Prostate gland (tissue), 2 donors: Measurements from ENCODE around the gene RPL19. TPM values are rescaled to one million over a fixed set of nuclear protein-coding genes. Genes with fewer than 3 reads are reported as not detected.
"Not testable (repeated sequence)": the region's sequence is repeated elsewhere in the genome, so short reads cannot be mapped to it uniquely, and the experiment has no call there.

Experiments
- DNase-seq: peaks from one replicate; pipeline ENCODE4 v3.0.0-alpha.2; 2019; ENCODE audit warnings: low spot score
- H3K27ac ChIP-seq, 2 donors: fragments of 200-600 bp; sonication (generic); 2 replicates each; pipeline ENCODE4 v1.5.1; 2017 to 2019
- H3K27me3 ChIP-seq: fragments of 200-600 bp; sonication (generic); replicated peaks from 2 replicates; pipeline ENCODE4 v1.5.1; 2019; ENCODE audit not compliant: insufficient read depth
- H3K36me3 ChIP-seq, 2 donors: fragments of 200-600 bp; sonication (generic); 1 replicate in 1 of 2; 2 replicates in 1 of 2; pipeline versions ENCODE4 v1.5.1 to v1.8.1; 2017 to 2019
- H3K4me1 ChIP-seq: fragments of 200-600 bp; sonication (generic); replicated peaks from 2 replicates; pipeline ENCODE4 v1.5.1; 2019
- H3K4me3 ChIP-seq, 2 donors: fragments of 200-600 bp; sonication (generic); 2 replicates each; pipeline ENCODE4 v1.5.1; 2017 to 2019
- H3K9me3 ChIP-seq: fragments of 200-600 bp; sonication (generic); 2 replicates; pipeline ENCODE4 v1.5.1; 2017
- CTCF ChIP-seq, 4 experiments: fragments of 200-600 bp in 2 of 4; fragments of 450-650 bp in 2 of 4; sonication (generic) in 2 of 4; IDR thresholded peaks; 1 replicate in 3 of 4; 2 replicates in 1 of 4; pipeline ENCODE4 v1.5.1; 2016 to 2019; ENCODE audit warnings: antibody characterized with exemption in 4 of 4, mild to moderate bottlenecking in 2 of 4, moderate library complexity in 2 of 4
- POLR2A ChIP-seq: fragments of 450-650 bp; IDR thresholded peaks from one replicate; pipeline ENCODE4 v1.6.1; 2016; ENCODE audit warnings: antibody characterized with exemption, mild to moderate bottlenecking
- POLR2AphosphoS5 ChIP-seq: sonication (generic); formaldehyde crosslinking; IDR thresholded peaks from one replicate; pipeline ENCODE4 v1.6.1; 2017; ENCODE audit warnings: antibody characterized with exemption
- WGBS: methylation state at CpG from one replicate; pipeline ENCODE4 v1.1.5; 2018; 5-methylcytosine and 5-hydroxymethylcytosine counted together
- intact Hi-C: fragments of 100-400 bp; cut with DNase I; formaldehyde crosslinking; loops from one replicate; pipeline ENCODE4 v1.14.2; 2022
- total RNA-seq, 2 donors: library from RNA; depleted of rRNA; stranded (reverse); fragments of >200 nt; gene quantifications; one replicate each; pipeline ENCODE4 v1.1.0, GENCODE V29; 2016

Gene RPL19
- total RNA-seq, 2 donors from 2014 or later, result 2,194 to 3,634 TPM

GRCh38 chr17:39243155-39243554 lies 43.1 kb downstream of the RPL19 start:
- H3K9me3 ChIP-seq, result no peaks in the 10 kb centered on the region
- DNase-seq, result no peak
- H3K27ac ChIP-seq, result no peak overlapping the region
- no peaks in the 10 kb centered on the region for H3K36me3 ChIP-seq
- intact Hi-C loops, result loop anchor here (5.0 kb wide), 1 partner anchor 36 kb away; no protein-coding TSS in a partner anchor
- no peak overlapping the region for H3K4me3 ChIP-seq
- WGBS, result 69% methylated on average over 8 of the region's 8 CpGs
- H3K27me3 ChIP-seq, result no peaks in the 10 kb centered on the region
- no peaks in the 10 kb centered on the region for H3K4me1 ChIP-seq
- TF ChIP-seq CTCF (IDR thresholded peaks at IDR 0.05) (no peak), POLR2A (no peak), POLR2AphosphoS5 (no peak)

GRCh38 chr17:39244016-39244599 lies 44.0 kb downstream of the RPL19 start:
- Histone ChIP-seq H3K9me3 (no peaks in the 10 kb centered on the region), H3K36me3 (no peaks in the 10 kb centered on the region), H3K4me1 (no peaks in the 10 kb centered on the region), H3K27ac (no peak overlapping the region), H3K27me3 (no peaks in the 10 kb centered on the region), H3K4me3 (no peak overlapping the region)
- TF ChIP-seq CTCF (IDR thresholded peaks at IDR 0.05), result no peak
- no peak for TF ChIP-seq POLR2A
- TF ChIP-seq POLR2AphosphoS5, result no peak
- intact Hi-C loops, result loop anchor here (5.0 kb wide), 1 partner anchor 37 kb away; no protein-coding TSS in a partner anchor
- WGBS, result 48% methylated on average over 11 of the region's 11 CpGs
- DNase-seq, result no peak

- no peaks in the 10 kb centered on the region for H3K9me3 ChIP-seq
- TF ChIP-seq POLR2A, result no peak
- peak; percentile 70 for TF ChIP-seq POLR2AphosphoS5
- TF ChIP-seq CTCF (IDR thresholded peaks at IDR 0.05), result peak; percentile 89 to 94 (median 92)
- H3K27ac ChIP-seq, result no peak overlapping the region
- no peaks in the 10 kb centered on the region for H3K27me3 ChIP-seq
- H3K4me1 ChIP-seq, result no peaks in the 10 kb centered on the region
- H3K36me3 ChIP-seq, result no peaks in the 10 kb centered on the region
- peak; percentile 86 for DNase-seq
- intact Hi-C loops, result loop anchor here (5.0 kb wide), 1 partner anchor 38 kb away; no protein-coding TSS in a partner anchor
- H3K4me3 ChIP-seq, result no peak overlapping the region
- WGBS, result 25% methylated on average over 6 of the region's 6 CpGs
Measured at GRCh38 chr17:39244600-39245570, 44.8 kb downstream of the RPL19 start.

- no peaks in the 10 kb centered on the region for H3K27me3 ChIP-seq
- H3K4me3 ChIP-seq, result no peak overlapping the region
- H3K27ac ChIP-seq, result no peak overlapping the region
- TF ChIP-seq POLR2AphosphoS5, result no peak
- no peak for TF ChIP-seq CTCF (IDR thresholded peaks at IDR 0.05)
- no peak for TF ChIP-seq POLR2A
- no peaks in the 10 kb centered on the region for H3K4me1 ChIP-seq
- DNase-seq, result no peak
- intact Hi-C loops, result no loop called here
- WGBS, result 55% methylated on average over 3 of the region's 3 CpGs
- H3K9me3 ChIP-seq, result no peaks in the 10 kb centered on the region
- H3K36me3 ChIP-seq, result no peaks in the 10 kb centered on the region
Measured at GRCh38 chr17:39246274-39246673, 46.2 kb downstream of the RPL19 start.

- DNase-seq, H3K4me3 ChIP-seq, H3K4me1 ChIP-seq, H3K27ac ChIP-seq, H3K27me3 ChIP-seq, H3K9me3 ChIP-seq, H3K36me3 ChIP-seq, intact Hi-C loops: not testable (repeated sequence)
- WGBS, result 97% methylated on average over 12 of the region's 12 CpGs
Measured at GRCh38 chr17:39250076-39250475, 50.0 kb downstream of the RPL19 start.
